IPS DF 6.9 (cell line): ENCODE results near the gene KRT12.
"Not testable (repeated sequence)": the region's sequence is repeated elsewhere in the genome, so short reads cannot be mapped to it uniquely, and the experiment has no call there.

ENCODE experiments used
- DNase-seq: peaks from one replicate; pipeline ENCODE4 v3.0.0-alpha.2; 2013; ENCODE audit warnings: low read depth, low spot score
- H3K27ac ChIP-seq: one replicate; pipeline ENCODE4 v1.5.1; 2013; ENCODE audit warnings: low read length, control low read depth
- H3K27me3 ChIP-seq: 2 replicates; pipeline ENCODE4 v1.6.1; 2013; ENCODE audit warnings: mild to moderate bottlenecking, low read length; ENCODE audit not compliant: control insufficient read depth, insufficient read depth
- H3K36me3 ChIP-seq: 2 replicates; pipeline ENCODE4 v1.6.1; 2013; ENCODE audit warnings: low read length; ENCODE audit not compliant: control insufficient read depth, insufficient read depth
- H3K4me1 ChIP-seq: 2 replicates; pipeline ENCODE4 v1.6.1; 2013; ENCODE audit warnings: low read length; ENCODE audit not compliant: control insufficient read depth, insufficient read depth
- H3K4me3 ChIP-seq: 2 replicates; pipeline ENCODE4 v1.5.1; 2013; ENCODE audit warnings: mild to moderate bottlenecking, low read length
- H3K9me3 ChIP-seq: 2 replicates; pipeline ENCODE4 v1.6.1; 2013; ENCODE audit warnings: low read length, inconsistent platforms; ENCODE audit not compliant: control insufficient read depth, insufficient read depth
- WGBS: extraction: QIAGEN DNeasy Blood & Tissue Kit; methylation state at CpG from one replicate; pipeline ENCODE4 v1.1.7; 2013; ENCODE audit warnings: mixed read lengths, missing lambda C conversion rate; ENCODE audit not compliant: insufficient read length, insufficient coverage; 5-methylcytosine and 5-hydroxymethylcytosine counted together

Gene KRT12

GRCh38 chr17:40864661-40865390, 2.2 kb downstream of the KRT12 start:
- H3K36me3 ChIP-seq, result no peaks in the 10 kb centered on the region
- DNase-seq, result no peak
- H3K27ac ChIP-seq, result no peak overlapping the region
- no CpG with 5 or more reads among the region's 14 CpGs for WGBS
- H3K4me1 ChIP-seq, result no peaks in the 10 kb centered on the region
- H3K27me3 ChIP-seq, result no peaks in the 10 kb centered on the region
- H3K9me3 ChIP-seq, result no peaks in the 10 kb centered on the region
- H3K4me3 ChIP-seq, result no peak overlapping the region

- DNase-seq, result peak; percentile 48
- no peaks in the 10 kb centered on the region for H3K27me3 ChIP-seq
- WGBS, result no CpG with 5 or more reads among the region's 39 CpGs
- no peaks in the 10 kb centered on the region for H3K9me3 ChIP-seq
- no peak overlapping the region for H3K27ac ChIP-seq
- H3K4me3 ChIP-seq, result no peak overlapping the region
- H3K4me1 ChIP-seq, result no peaks in the 10 kb centered on the region
- H3K36me3 ChIP-seq, result no peaks in the 10 kb centered on the region
Measured at GRCh38 chr17:40862985-40863733, 3.9 kb downstream of the KRT12 start.

- no peak for DNase-seq
- H3K9me3 ChIP-seq, result no peaks in the 10 kb centered on the region
- H3K27ac ChIP-seq, result no peak overlapping the region
- H3K36me3 ChIP-seq, result no peaks in the 10 kb centered on the region
- H3K4me3 ChIP-seq, result no peak overlapping the region
- no peaks in the 10 kb centered on the region for H3K27me3 ChIP-seq
- no peaks in the 10 kb centered on the region for H3K4me1 ChIP-seq
- no CpG with 5 or more reads among the region's 2 CpGs for WGBS
Measured at GRCh38 chr17:40859536-40859935, 7.5 kb downstream of the KRT12 start.

GRCh38 chr17:40858667-40859066, 8.4 kb downstream of the KRT12 start:
- not testable (repeated sequence) for H3K9me3 ChIP-seq, H3K4me3 ChIP-seq, DNase-seq, H3K4me1 ChIP-seq, H3K27ac ChIP-seq, H3K27me3 ChIP-seq, H3K36me3 ChIP-seq
- no CpG with 5 or more reads among the region's 2 CpGs for WGBS

GRCh38 chr17:40857535-40857934, 9.5 kb downstream of the KRT12 start:
- no peaks in the 10 kb centered on the region for H3K9me3 ChIP-seq
- no peaks in the 10 kb centered on the region for H3K27me3 ChIP-seq
- no peak overlapping the region for H3K27ac ChIP-seq
- H3K4me3 ChIP-seq, result no peak overlapping the region
- DNase-seq, result no peak
- no peaks in the 10 kb centered on the region for H3K36me3 ChIP-seq
- H3K4me1 ChIP-seq, result peaks cover 1% of the 10 kb centered on the region; the same call in 1 of the 2 replicates
- no CpG with 5 or more reads among the region's 5 CpGs for WGBS

- Histone ChIP-seq H3K27ac (no peak overlapping the region), H3K4me3 (no peak overlapping the region), H3K9me3 (no peaks in the 10 kb centered on the region), H3K27me3 (no peaks in the 10 kb centered on the region), H3K4me1 (peaks cover 1% of the 10 kb centered on the region; the same call in 1 of the 2 replicates), H3K36me3 (no peaks in the 10 kb centered on the region)
- no peak for DNase-seq
- 92% methylated on average over 2 of the region's 6 CpGs for WGBS
Measured at GRCh38 chr17:40854175-40854814, 12.7 kb downstream of the KRT12 start.

GRCh38 chr17:40852364-40852763, 14.7 kb downstream of the KRT12 start:
- WGBS, result no CpG with 5 or more reads among the region's 1 CpG
- Histone ChIP-seq H3K36me3 (no peaks in the 10 kb centered on the region), H3K27ac (no peak overlapping the region), H3K4me3 (no peak overlapping the region), H3K9me3 (no peaks in the 10 kb centered on the region), H3K27me3 (no peaks in the 10 kb centered on the region), H3K4me1 (peaks cover 1% of the 10 kb centered on the region; the same call in 1 of the 2 replicates)
- DNase-seq, result no peak

GRCh38 chr17:40850293-40850972, 16.6 kb downstream of the KRT12 start:
- Histone ChIP-seq H3K27me3 (no peaks in the 10 kb centered on the region), H3K27ac (no peak overlapping the region), H3K9me3 (no peaks in the 10 kb centered on the region), H3K36me3 (no peaks in the 10 kb centered on the region), H3K4me3 (no peak overlapping the region), H3K4me1 (peaks cover 1% of the 10 kb centered on the region; the same call in 1 of the 2 replicates)
- DNase-seq, result no peak
- no CpG with 5 or more reads among the region's 3 CpGs for WGBS

GRCh38 chr17:40849723-40850122, 17.3 kb downstream of the KRT12 start:
- no peaks in the 10 kb centered on the region for H3K9me3 ChIP-seq
- WGBS, result no CpG with 5 or more reads among the region's 4 CpGs
- H3K4me3 ChIP-seq, result no peak overlapping the region
- peaks cover 1% of the 10 kb centered on the region; the same call in 1 of the 2 replicates for H3K4me1 ChIP-seq
- H3K36me3 ChIP-seq, result no peaks in the 10 kb centered on the region
- DNase-seq, result no peak
- H3K27ac ChIP-seq, result no peak overlapping the region
- no peaks in the 10 kb centered on the region for H3K27me3 ChIP-seq

- H3K9me3 ChIP-seq, result no peaks in the 10 kb centered on the region
- H3K27me3 ChIP-seq, result no peaks in the 10 kb centered on the region
- no CpG with 5 or more reads among the region's 1 CpG for whole genome bisulfite sequencing
- no peaks in the 10 kb centered on the region for H3K36me3 ChIP-seq
- H3K27ac ChIP-seq, result no peak overlapping the region
- no peak overlapping the region for H3K4me3 ChIP-seq
- H3K4me1 ChIP-seq, result peaks cover under 1% of the 10 kb centered on the region; the same call in 1 of the 2 replicates
- no peak for DNase-seq
Measured at GRCh38 chr17:40848583-40849235, 18.3 kb downstream of the KRT12 start.
